Endothelial cell (in vitro differentiated cells): ENCODE data around the gene ATG14. TPM values are rescaled to one million over a fixed set of nuclear protein-coding genes. Genes with fewer than 3 reads are reported as not detected.
"Not testable (repeated sequence)": the region's sequence is repeated elsewhere in the genome, so short reads cannot be mapped to it uniquely, and the experiment has no call there.

Experiments
- DNase-seq: peaks from one replicate; pipeline ENCODE4 v3.0.0; 2021; ENCODE audit warnings: low spot score
- H3K27ac Mint-ChIP-seq: one replicate; pipeline ENCODE4 v1.8.0; 2021; ENCODE audit warnings: mixed read lengths, inconsistent platforms; ENCODE audit not compliant: unreplicated experiment
- H3K27me3 Mint-ChIP-seq: one replicate; pipeline ENCODE4 v1.8.0; 2021; ENCODE audit warnings: mild to moderate bottlenecking, moderate library complexity, mixed read lengths, inconsistent platforms; ENCODE audit not compliant: unreplicated experiment
- H3K36me3 Mint-ChIP-seq: one replicate; pipeline ENCODE4 v1.8.0; 2021; ENCODE audit warnings: mild to moderate bottlenecking, low read depth, mixed read lengths, inconsistent platforms; ENCODE audit not compliant: unreplicated experiment
- H3K4me1 Mint-ChIP-seq: one replicate; pipeline ENCODE4 v1.8.0; 2021; ENCODE audit warnings: mild to moderate bottlenecking, mixed read lengths, inconsistent platforms; ENCODE audit not compliant: unreplicated experiment
- H3K4me3 Mint-ChIP-seq: one replicate; pipeline ENCODE4 v1.8.0; 2021; ENCODE audit warnings: mild to moderate bottlenecking, mixed read lengths, inconsistent platforms; ENCODE audit not compliant: unreplicated experiment
- H3K9me3 Mint-ChIP-seq: one replicate; pipeline ENCODE4 v1.8.0; 2021; ENCODE audit warnings: mixed read lengths, inconsistent platforms; ENCODE audit not compliant: unreplicated experiment
- CTCF ChIP-seq: fragments of 200-600 bp; sonication (generic); IDR thresholded peaks from one replicate; pipeline ENCODE4 v1.5.0; 2021; ENCODE audit warnings: antibody characterized with exemption; ENCODE audit not compliant: unreplicated experiment
- total RNA-seq: library from RNA; stranded (reverse); fragmentation: NEBNext Ultra II Directional; extraction: Animal tissue kit (Norgen Biotek cat#: 25700); gene quantifications from one replicate; pipeline ENCODE4 v1.2.1, GENCODE V29; 2021; ENCODE audit not compliant: unreplicated experiment

ATG14 gene
- total RNA-seq, 1 donor from 2014 or later = 14.0 TPM

- Mint-ChIP-seq H3K27ac (no peak overlapping the region), H3K4me1 (peaks cover 3% of the 10 kb centered on the region)
Observed at GRCh38 chr14:55426891-55427290, 15.3 kb upstream of the ATG14 start.

GRCh38 chr14:55425091-55425490, 13.5 kb upstream of the ATG14 start:
- H3K27ac Mint-ChIP-seq = no peak overlapping the region
- no peaks in the 10 kb centered on the region for H3K36me3 Mint-ChIP-seq
- no peaks in the 10 kb centered on the region for H3K9me3 Mint-ChIP-seq
- peaks cover 3% of the 10 kb centered on the region for H3K4me1 Mint-ChIP-seq
- no peak for TF ChIP-seq CTCF
- no peaks in the 10 kb centered on the region for H3K27me3 Mint-ChIP-seq
- H3K4me3 Mint-ChIP-seq = no peak overlapping the region
- DNase-seq = no peak

More at GRCh38 chr14:55426891-55427290, 15.3 kb upstream of the ATG14 start:
- no peak for DNase-seq
- Mint-ChIP-seq H3K9me3 (no peaks in the 10 kb centered on the region), H3K4me3 (no peak overlapping the region), H3K27me3 (no peaks in the 10 kb centered on the region), H3K36me3 (no peaks in the 10 kb centered on the region)
- TF ChIP-seq CTCF = no peak

GRCh38 chr14:55423969-55424368, 12.3 kb upstream of the ATG14 start:
- DNase-seq = no peak
- H3K27ac Mint-ChIP-seq = no peak overlapping the region
- no peak for TF ChIP-seq CTCF
- H3K9me3 Mint-ChIP-seq = no peaks in the 10 kb centered on the region
- H3K27me3 Mint-ChIP-seq = no peaks in the 10 kb centered on the region
- no peak overlapping the region for H3K4me3 Mint-ChIP-seq
- H3K36me3 Mint-ChIP-seq = no peaks in the 10 kb centered on the region
- H3K4me1 Mint-ChIP-seq = peaks cover 3% of the 10 kb centered on the region

GRCh38 chr14:55422338-55422737, 10.7 kb upstream of the ATG14 start:
- H3K4me1 Mint-ChIP-seq, H3K27ac Mint-ChIP-seq, H3K9me3 Mint-ChIP-seq, DNase-seq, H3K4me3 Mint-ChIP-seq, H3K27me3 Mint-ChIP-seq, H3K36me3 Mint-ChIP-seq: not testable (repeated sequence)

- Mint-ChIP-seq H3K4me1 (no peaks in the 10 kb centered on the region), H3K27me3 (no peaks in the 10 kb centered on the region), H3K4me3 (no peak overlapping the region), H3K36me3 (no peaks in the 10 kb centered on the region), H3K27ac (no peak overlapping the region), H3K9me3 (no peaks in the 10 kb centered on the region)
- TF ChIP-seq CTCF = no peak
- DNase-seq = no peak
Observed at GRCh38 chr14:55419663-55420062, 8.0 kb upstream of the ATG14 start.

- no peak for DNase-seq
- no peaks in the 10 kb centered on the region for H3K36me3 Mint-ChIP-seq
- H3K9me3 Mint-ChIP-seq = no peaks in the 10 kb centered on the region
- no peak for TF ChIP-seq CTCF
- no peaks in the 10 kb centered on the region for H3K27me3 Mint-ChIP-seq
- no peak overlapping the region for H3K27ac Mint-ChIP-seq
- H3K4me3 Mint-ChIP-seq = no peak overlapping the region
- H3K4me1 Mint-ChIP-seq = no peaks in the 10 kb centered on the region
Observed at GRCh38 chr14:55418411-55418810, 6.8 kb upstream of the ATG14 start.
